Measurements from ENCODE around the gene PAQR3. TPM values are rescaled to one million over a fixed set of nuclear protein-coding genes. Genes with fewer than 3 reads are reported as not detected.

The PAQR3 gene
- total and polyA plus RNA-seq, 10 of the 15 experiments (the other 5 are each of a cell fraction or from before 2014, with no cell fraction given) = 2.2 to 25.4 (median 7.2) TPM

GRCh38 chr4:78923464-78924312, 15.6 kb downstream of the PAQR3 start:
- ChIA-PET POLR2A (no interaction called here), RAD21 (ENCODE audit: unreplicated experiment) (interaction anchor here (1.1 to 2.4 kb wide), 2 partner anchors 15 to 964 kb away, joined by 3 to 5 read pairs; no protein-coding TSS in a partner anchor), SMC1A (ENCODE audit: uncharacterized antibody, unreplicated experiment) (interaction anchor here (0.7 kb wide), 2 partner anchors 11 to 420 kb away, joined by 3 read pairs; no protein-coding TSS in a partner anchor), CTCF (interaction anchor here (1.2 to 2.3 kb wide), 4 partner anchors 8 to 311 kb away, joined by 3 to 8 read pairs (median 7); partner anchors contain the start of gene PAQR3)
- WGBS (ENCODE audit: insufficient coverage, insufficient replicate concordance, low lambda C conversion rate, missing lambda C conversion rate) = 65% methylated on average over 4 of the region's 4 CpGs
- no peaks in the 10 kb centered on the region for H3K27me3 ChIP-seq (replicated peaks in 1 of 2; ENCODE audit: control insufficient read depth in 2 of 2, insufficient read depth in 2 of 2, low read length in 1 of 2)
- peak; percentile 59; the same call in 2 of the 3 replicates for ATAC-seq
- no peak overlapping the region for H3K4me3 ChIP-seq
- FAIRE-seq = peak; percentile 76
- H3K4me1 ChIP-seq (ENCODE audit: control insufficient read depth, insufficient read depth, low read length) = no peaks in the 10 kb centered on the region
- H2AFZ ChIP-seq (ENCODE audit: control insufficient read depth, low read depth, low read length) = peak overlapping the region; percentile 37
- no peaks in the 10 kb centered on the region; a peak in 2 of 4 replicates for H3K36me3 ChIP-seq (ENCODE audit: control insufficient read depth in 2 of 2, insufficient read depth in 2 of 2, low read length in 1 of 2)
- TF ChIP-seq, protein P1, sequence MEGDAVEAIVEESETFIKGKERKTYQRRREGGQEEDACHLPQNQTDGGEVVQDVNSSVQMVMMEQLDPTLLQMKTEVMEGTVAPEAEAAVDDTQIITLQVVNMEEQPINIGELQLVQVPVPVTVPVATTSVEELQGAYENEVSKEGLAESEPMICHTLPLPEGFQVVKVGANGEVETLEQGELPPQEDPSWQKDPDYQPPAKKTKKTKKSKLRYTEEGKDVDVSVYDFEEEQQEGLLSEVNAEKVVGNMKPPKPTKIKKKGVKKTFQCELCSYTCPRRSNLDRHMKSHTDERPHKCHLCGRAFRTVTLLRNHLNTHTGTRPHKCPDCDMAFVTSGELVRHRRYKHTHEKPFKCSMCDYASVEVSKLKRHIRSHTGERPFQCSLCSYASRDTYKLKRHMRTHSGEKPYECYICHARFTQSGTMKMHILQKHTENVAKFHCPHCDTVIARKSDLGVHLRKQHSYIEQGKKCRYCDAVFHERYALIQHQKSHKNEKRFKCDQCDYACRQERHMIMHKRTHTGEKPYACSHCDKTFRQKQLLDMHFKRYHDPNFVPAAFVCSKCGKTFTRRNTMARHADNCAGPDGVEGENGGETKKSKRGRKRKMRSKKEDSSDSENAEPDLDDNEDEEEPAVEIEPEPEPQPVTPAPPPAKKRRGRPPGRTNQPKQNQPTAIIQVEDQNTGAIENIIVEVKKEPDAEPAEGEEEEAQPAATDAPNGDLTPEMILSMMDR (IDR thresholded peaks at IDR 0.05 in 2 of 3, conservative IDR thresholded peaks at IDR 0.05 in 1 of 3; ENCODE audit: control insufficient read depth in 2 of 3, extremely low read depth in 1 of 3, insufficient read depth in 1 of 3, low read depth in 3 of 3, low read length in 3 of 3) = peak; percentile 5 to 21 (median 12); a peak in 1 of 6 replicates
- no peak for TF ChIP-seq E2F4 (IDR thresholded peaks at IDR 0.05; ENCODE audit: low read depth, low read length)
- peak; percentile 37; the same call in 1 of the 2 replicates for TF ChIP-seq RAD21 (IDR thresholded peaks at IDR 0.05; ENCODE audit: insufficient read depth, low read depth, low read length)
- no peak for TF ChIP-seq DPF2 (IDR thresholded peaks at IDR 0.05)
- BruUV-seq (replicated peaks) = no TSS peak
- no peak overlapping the region for H3K27ac ChIP-seq (ENCODE audit: control insufficient read depth, insufficient read depth)
- no peak overlapping the region for H3K4me2 ChIP-seq (ENCODE audit: control insufficient read depth, insufficient read depth)
- in situ Hi-C loops (cut with MboI) (no loop called here), intact Hi-C loops (cut with micrococcal nuclease; ENCODE audit: unreplicated experiment) (loop anchor here (10.0 kb wide), 1 partner anchor 969 kb away; no protein-coding TSS in a partner anchor)
- H3K9ac ChIP-seq (ENCODE audit: control insufficient read depth, insufficient read depth, low read length) = no peak overlapping the region
- H3K79me2 ChIP-seq (ENCODE audit: control insufficient read depth, insufficient read depth, low read length) = no peaks in the 10 kb centered on the region
- H4K20me1 ChIP-seq (ENCODE audit: control insufficient read depth, insufficient read depth) = no peaks in the 10 kb centered on the region
- DNase-seq (ENCODE audit: low read depth, low spot score) = no peak
- no peaks in the 10 kb centered on the region for H3K9me3 ChIP-seq (replicated peaks; ENCODE audit: control insufficient read depth, insufficient read depth, low read length)

Data from GM12878 (cell line).